Astrocyte (in vitro differentiated cells and primary cell): ENCODE results near the gene SRRM4.

Source experiments
- EZH2 ChIP-seq: IDR thresholded peaks from 2 replicates; pipeline ENCODE4 v1.6.1; 2012; ENCODE audit warnings: mild to moderate bottlenecking, low read length, inconsistent platforms; ENCODE audit not compliant: insufficient read depth
- TF ChIP-seq, protein P1 (sequence below): IDR thresholded peaks from 2 replicates; pipeline ENCODE4 v1.5.1; 2011; ENCODE audit warnings: low read depth, mild to moderate bottlenecking, inconsistent platforms, low read length, moderate library complexity; ENCODE audit not compliant: insufficient read depth

DNA sequence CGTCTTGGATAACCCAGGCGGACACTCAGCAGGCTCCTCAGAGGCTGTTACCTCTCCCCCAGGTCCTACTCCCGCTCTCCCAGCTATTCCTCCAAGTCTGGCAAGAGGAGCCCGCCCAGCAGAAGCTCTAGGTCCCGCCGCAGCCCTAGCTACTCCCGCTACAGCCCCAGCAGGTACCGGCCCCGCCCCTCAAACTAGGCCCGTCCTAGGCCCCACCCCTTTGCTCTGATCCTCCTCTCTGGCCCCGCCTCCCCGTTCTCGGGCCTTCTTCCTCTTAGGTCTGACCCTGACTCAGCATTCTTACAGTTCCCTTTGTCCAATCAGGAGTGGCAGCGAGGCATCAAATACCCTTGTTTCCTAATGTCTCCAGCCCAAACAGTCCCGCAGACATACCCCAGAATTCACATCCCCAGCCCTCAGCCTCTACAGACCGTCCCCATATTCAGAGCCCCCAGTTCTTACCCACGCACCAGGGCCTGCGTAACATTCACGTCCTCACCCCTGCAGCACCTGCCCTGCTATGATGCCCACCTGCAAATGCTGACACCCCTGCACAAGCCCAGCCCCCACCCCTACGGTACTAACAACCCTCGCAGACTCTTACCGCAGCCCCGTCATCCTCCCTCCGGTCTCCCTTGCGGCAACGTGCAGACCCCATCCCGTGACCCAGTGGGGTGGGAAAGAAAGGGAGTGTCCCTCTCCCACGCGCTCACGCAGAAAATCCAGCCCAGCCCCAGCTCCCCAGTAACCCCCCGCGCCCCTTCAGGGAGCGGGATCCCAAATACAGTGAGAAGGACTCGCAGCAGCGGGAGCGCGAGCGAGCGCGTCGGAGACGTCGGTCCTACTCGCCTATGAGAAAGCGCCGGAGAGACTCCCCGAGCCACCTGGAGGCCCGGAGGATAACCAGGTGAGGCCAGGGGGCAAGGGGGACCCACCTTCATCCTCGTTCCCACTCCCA lies 172.4 kb downstream of the SRRM4 start:
- TF ChIP-seq, protein P1, sequence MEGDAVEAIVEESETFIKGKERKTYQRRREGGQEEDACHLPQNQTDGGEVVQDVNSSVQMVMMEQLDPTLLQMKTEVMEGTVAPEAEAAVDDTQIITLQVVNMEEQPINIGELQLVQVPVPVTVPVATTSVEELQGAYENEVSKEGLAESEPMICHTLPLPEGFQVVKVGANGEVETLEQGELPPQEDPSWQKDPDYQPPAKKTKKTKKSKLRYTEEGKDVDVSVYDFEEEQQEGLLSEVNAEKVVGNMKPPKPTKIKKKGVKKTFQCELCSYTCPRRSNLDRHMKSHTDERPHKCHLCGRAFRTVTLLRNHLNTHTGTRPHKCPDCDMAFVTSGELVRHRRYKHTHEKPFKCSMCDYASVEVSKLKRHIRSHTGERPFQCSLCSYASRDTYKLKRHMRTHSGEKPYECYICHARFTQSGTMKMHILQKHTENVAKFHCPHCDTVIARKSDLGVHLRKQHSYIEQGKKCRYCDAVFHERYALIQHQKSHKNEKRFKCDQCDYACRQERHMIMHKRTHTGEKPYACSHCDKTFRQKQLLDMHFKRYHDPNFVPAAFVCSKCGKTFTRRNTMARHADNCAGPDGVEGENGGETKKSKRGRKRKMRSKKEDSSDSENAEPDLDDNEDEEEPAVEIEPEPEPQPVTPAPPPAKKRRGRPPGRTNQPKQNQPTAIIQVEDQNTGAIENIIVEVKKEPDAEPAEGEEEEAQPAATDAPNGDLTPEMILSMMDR = no peak
- no peak for TF ChIP-seq EZH2
